HepG2 (cell line): Measurements from ENCODE around the gene PLPPR2. TPM values are rescaled to one million over a fixed set of nuclear protein-coding genes. Genes with fewer than 3 reads are reported as not detected.
A peak's percentile ranks its signal among the peaks of the same experiment; 100 is the strongest.

Source experiments
- ATAD3A ChIP-seq: sonication (generic); formaldehyde crosslinking; IDR thresholded peaks from 2 replicates; pipeline ENCODE4 v1.4.0; 2020; ENCODE audit warnings: missing genetic modification reagents
- CC2D1A ChIP-seq: sonication (generic); formaldehyde crosslinking; IDR thresholded peaks from 2 replicates; pipeline ENCODE4 v1.8.1; 2023; ENCODE audit warnings: mild to moderate bottlenecking, missing genetic modification reagents
- ELF1 ChIP-seq: sonication (generic); formaldehyde crosslinking; IDR thresholded peaks from 2 replicates; pipeline ENCODE4 v1.4.0; 2020; ENCODE audit warnings: missing genetic modification reagents
- HDAC6 ChIP-seq: fragments of 200-600 bp; sonication (generic); IDR thresholded peaks from 2 replicates; pipeline ENCODE4 v1.7.0; 2017; ENCODE audit warnings: mild to moderate bottlenecking, antibody characterized with exemption, low read length, low read depth
- HMGXB3 ChIP-seq: sonication (generic); formaldehyde crosslinking; IDR thresholded peaks from 2 replicates; pipeline ENCODE4 v1.4.0; 2020; ENCODE audit warnings: missing genetic modification reagents, borderline replicate concordance
- HOXA9 ChIP-seq: sonication (generic); formaldehyde crosslinking; IDR thresholded peaks from 2 replicates; pipeline ENCODE4 v1.8.1; 2022; ENCODE audit warnings: missing genetic modification reagents, mild to moderate bottlenecking, moderate library complexity, borderline replicate concordance
- ISX ChIP-seq: sonication (generic); formaldehyde crosslinking; conservative IDR thresholded peaks from 2 replicates; pipeline ENCODE4 v1.5.0; 2020; ENCODE audit warnings: missing genetic modification reagents
- MEF2D ChIP-seq: sonication (generic); formaldehyde crosslinking; IDR thresholded peaks from 2 replicates; pipeline ENCODE4 v1.5.1; 2020; ENCODE audit warnings: mild to moderate bottlenecking, missing genetic modification reagents
- MTF1 ChIP-seq: sonication (generic); formaldehyde crosslinking; IDR thresholded peaks from 2 replicates; pipeline ENCODE4 v1.5.0; 2020; ENCODE audit warnings: missing genetic modification reagents
- NFIC ChIP-seq: IDR thresholded peaks from 2 replicates; pipeline ENCODE4 v1.6.1; 2012; ENCODE audit warnings: mild to moderate bottlenecking, low read length, inconsistent platforms
- PAX8 ChIP-seq: sonication (generic); formaldehyde crosslinking; IDR thresholded peaks from 2 replicates; pipeline ENCODE4 v1.8.0; 2022; ENCODE audit warnings: mild to moderate bottlenecking, missing genetic modification reagents, borderline replicate concordance
- PRMT3 ChIP-seq: sonication (generic); formaldehyde crosslinking; IDR thresholded peaks from 2 replicates; pipeline ENCODE4 v1.8.1; 2022; ENCODE audit warnings: low read depth, mild to moderate bottlenecking, moderate library complexity, missing genetic modification reagents, borderline replicate concordance
- SP1 ChIP-seq, 2 experiments: fragments of 450-650 bp in 1 of 2; sonication (generic) in 1 of 2; formaldehyde crosslinking in 1 of 2; IDR thresholded peaks; 2 replicates each; pipeline versions ENCODE4 v1.4.0 to v1.6.1; 2016 to 2020; ENCODE audit warnings: missing genetic modification reagents in 1 of 2
- SPEN ChIP-seq: sonication (generic); formaldehyde crosslinking; IDR thresholded peaks from 2 replicates; pipeline ENCODE4 v1.5.1; 2020; ENCODE audit warnings: low read depth, mild to moderate bottlenecking, missing genetic modification reagents
- SRY ChIP-seq: sonication (generic); formaldehyde crosslinking; IDR thresholded peaks from 2 replicates; pipeline ENCODE4 v1.8.0; 2022; ENCODE audit warnings: mild to moderate bottlenecking, missing genetic modification reagents
- ZNF224 ChIP-seq: sonication (generic); formaldehyde crosslinking; IDR thresholded peaks from 2 replicates; pipeline ENCODE4 v1.5.0; 2020; ENCODE audit warnings: mild to moderate bottlenecking, missing genetic modification reagents
- ZNF232 ChIP-seq: sonication (generic); formaldehyde crosslinking; IDR thresholded peaks from 2 replicates; pipeline ENCODE4 v1.4.0; 2020; ENCODE audit warnings: missing genetic modification reagents, borderline replicate concordance
- ZNF235 ChIP-seq: sonication (generic); formaldehyde crosslinking; IDR thresholded peaks from 2 replicates; pipeline ENCODE4 v1.8.1; 2023; ENCODE audit warnings: mild to moderate bottlenecking, missing genetic modification reagents, borderline replicate concordance
- ZNF251 ChIP-seq: sonication (generic); formaldehyde crosslinking; IDR thresholded peaks from 2 replicates; pipeline ENCODE4 v1.9.0; 2021; ENCODE audit warnings: mild to moderate bottlenecking, missing genetic modification reagents
- ZNF367 ChIP-seq: sonication (generic); formaldehyde crosslinking; IDR thresholded peaks from 2 replicates; pipeline ENCODE4 v1.4.0; 2020; ENCODE audit warnings: missing genetic modification reagents, borderline replicate concordance
- ZNF430 ChIP-seq: sonication (generic); formaldehyde crosslinking; IDR thresholded peaks from 2 replicates; pipeline ENCODE4 v1.9.0; 2021; ENCODE audit warnings: mild to moderate bottlenecking, missing genetic modification reagents
- ZNF564 ChIP-seq: sonication (generic); formaldehyde crosslinking; IDR thresholded peaks from 2 replicates; pipeline ENCODE4 v1.8.1; 2023; ENCODE audit warnings: mild to moderate bottlenecking, missing genetic modification reagents
- polyA plus RNA-seq, 8 experiments: library from polyadenylated mRNA; depleted of rRNA in 3 of 8; stranded (reverse) in 7 of 8; unstranded in 1 of 8; fragments of >200 nt; fragmentation: Illumina TruSeq in 4 of 8; extraction: Trizol in 4 of 8; gene quantifications; 2 replicates each; pipeline versions ENCODE4 v1.2.1 to v1.2.3, GENCODE V29; 2011 to 2016; ENCODE audit warnings: low read depth in 4 of 8, missing spikeins in 1 of 8, mixed read lengths in 1 of 8; ENCODE audit not compliant: insufficient read depth in 1 of 8
- total RNA-seq, 5 experiments: library from RNA; depleted of rRNA; stranded (reverse); fragments of >200 nt; fragmentation: Illumina TruSeq; extraction: Trizol; gene quantifications; 2 replicates each; pipeline ENCODE4 v1.2.3, GENCODE V29; 2016; ENCODE audit warnings: low read depth in 1 of 5
- TF ChIP-seq, protein P1 (sequence below): sonication (generic); formaldehyde crosslinking; IDR thresholded peaks from 2 replicates; pipeline ENCODE4 v1.5.1; 2020; ENCODE audit warnings: missing genetic modification reagents, mild to moderate bottlenecking, borderline replicate concordance

The PLPPR2 gene
- total and polyA plus RNA-seq, 2 of the 13 experiments (the other 11 are each of a cell fraction or from before 2014, with no cell fraction given), result 1.5 to 2.1 TPM

DNA sequence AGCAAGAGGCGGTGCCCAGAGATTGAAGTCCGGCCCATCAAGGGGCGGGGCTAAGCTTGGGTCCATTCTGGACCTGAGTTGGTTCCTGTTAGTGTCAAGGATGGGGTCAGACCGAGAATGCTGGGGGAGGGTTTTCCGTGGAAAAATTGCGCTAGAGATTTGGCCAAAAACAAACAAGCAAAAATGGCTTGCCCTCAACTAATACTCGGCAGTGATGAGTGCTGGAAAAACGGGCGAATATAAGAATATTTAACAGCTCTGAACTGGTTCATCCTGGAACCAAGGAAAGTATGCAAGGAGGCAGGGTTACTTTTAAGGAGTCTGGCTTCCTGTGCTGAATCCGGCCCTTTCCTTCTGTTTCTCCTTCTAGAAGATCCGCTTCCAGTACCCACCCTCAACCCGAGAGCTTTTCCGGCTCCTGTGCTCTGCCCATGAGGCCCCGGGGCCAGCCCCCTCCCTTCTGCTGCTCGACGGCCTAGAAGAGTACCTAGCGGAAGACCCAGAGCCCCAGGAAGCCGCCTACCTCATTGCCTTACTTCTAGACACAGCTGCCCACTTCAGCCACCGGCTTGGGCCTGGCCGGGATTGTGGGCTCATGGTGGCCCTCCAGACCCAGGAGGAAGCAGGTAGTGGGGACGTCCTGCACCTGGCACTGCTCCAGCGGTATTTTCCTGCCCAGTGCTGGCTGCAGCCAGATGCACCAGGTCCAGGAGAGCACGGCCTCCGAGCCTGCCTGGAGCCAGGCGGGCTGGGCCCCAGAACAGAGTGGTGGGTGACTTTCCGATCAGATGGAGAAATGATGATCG, 20.1 kb downstream of the PLPPR2 start (continued):
- TF ChIP-seq ISX (no peak), ELF1 (CRISPR knock-in tag) (peak; percentile 34; the same call in 1 of the 2 replicates), NFIC (no peak), MEF2D (CRISPR knock-in tag) (0 out of 2 replicates have a peak, but pooled peaks have one; percentile 17), ZNF367 (CRISPR knock-in tag) (no peak), HMGXB3 (no peak), SRY (no peak), ATAD3A (CRISPR knock-in tag) (no peak), CC2D1A (CRISPR knock-in tag) (no peak), HDAC6 (no peak), SPEN (peak; percentile 49; the same call in 1 of the 2 replicates), ZNF235 (CRISPR knock-in tag) (peak; percentile 39; the same call in 1 of the 2 replicates), ZNF224 (CRISPR knock-in tag) (no peak), ZNF251 (CRISPR knock-in tag) (no peak), HOXA9 (no peak), PRMT3 (peak; percentile 43; the same call in 1 of the 2 replicates), PAX8 (0 out of 2 replicates have a peak, but pooled peaks have one; percentile 75), MTF1 (CRISPR knock-in tag) (no peak), ZNF564 (CRISPR knock-in tag) (no peak), ZNF232 (no peak), SP1 (IDR thresholded peaks at IDR 0.05) (no peak), SP1 (CRISPR knock-in tag; IDR thresholded peaks at IDR 0.05) (no peak), ZNF430 (CRISPR knock-in tag) (0 out of 2 replicates have a peak, but pooled peaks have one; percentile 67)
- TF ChIP-seq, protein P1, sequence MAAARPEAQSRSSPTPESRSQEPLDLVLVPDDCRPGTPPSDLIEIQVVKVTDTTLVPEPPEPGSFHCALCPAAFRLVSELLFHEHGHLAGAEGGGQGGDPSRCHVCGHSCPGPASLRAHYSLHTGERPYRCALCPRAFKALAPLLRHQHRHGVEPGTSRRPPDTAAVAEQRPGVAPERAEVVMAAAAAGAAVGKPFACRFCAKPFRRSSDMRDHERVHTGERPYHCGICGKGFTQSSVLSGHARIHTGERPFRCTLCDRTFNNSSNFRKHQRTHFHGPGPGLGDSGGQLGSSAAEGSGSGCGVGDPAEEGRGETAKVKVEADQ (CRISPR knock-in tag), result no peak
